Testis (tissue), 3 donors: ENCODE data around the gene SLC7A7. TPM values are rescaled to one million over a fixed set of nuclear protein-coding genes. Genes with fewer than 3 reads are reported as not detected.
A peak's percentile ranks its signal among the peaks of the same experiment; 100 is the strongest.
"Not testable (repeated sequence)": the region's sequence is repeated elsewhere in the genome, so short reads cannot be mapped to it uniquely, and the experiment has no call there.

Experiments used
- DNase-seq: peaks from one replicate; pipeline ENCODE4 v3.0.0-alpha.2; 2019
- H3K27ac ChIP-seq, 2 donors: fragments of 200-600 bp; sonication (generic); one replicate each; pipeline ENCODE4 v1.5.1; 2019
- H3K27me3 ChIP-seq: fragments of 200-600 bp; sonication (generic); one replicate; pipeline ENCODE4 v1.5.1; 2019
- H3K36me3 ChIP-seq: fragments of 200-600 bp; sonication (generic); one replicate; pipeline ENCODE4 v1.5.1; 2017; ENCODE audit warnings: low read depth; ENCODE audit errors: missing control alignments
- H3K4me1 ChIP-seq: fragments of 200-600 bp; sonication (generic); one replicate; pipeline ENCODE4 v1.5.1; 2019
- H3K4me3 ChIP-seq, 2 donors: fragments of 200-600 bp; sonication (generic); one replicate each; pipeline ENCODE4 v1.5.1; 2017 to 2019
- H3K9me3 ChIP-seq: fragments of 200-600 bp; sonication (generic); one replicate; pipeline ENCODE4 v1.5.1; 2017
- POLR2A ChIP-seq: fragments of 450-650 bp; IDR thresholded peaks from one replicate; pipeline ENCODE4 v1.6.1; 2017; ENCODE audit warnings: antibody characterized with exemption, mild to moderate bottlenecking, moderate library complexity
- WGBS, 2 donors: methylation state at CpG; one replicate each; pipeline ENCODE4 v1.1.5; 2018; 5-methylcytosine and 5-hydroxymethylcytosine counted together
- intact Hi-C: fragments of 100-400 bp; cut with DNase I; formaldehyde crosslinking; loops from one replicate; pipeline ENCODE4 v1.15.1; 2023; ENCODE audit warnings: low total_unique reads
- polyA plus RNA-seq: library from polyadenylated mRNA; stranded (reverse); fragments of 350-450 nt; fragmentation: Illumina TruSeq; extraction: RNeasy Lipid Tissue Mini Kit (QIAGEN cat#74804); gene quantifications from one replicate; pipeline ENCODE4 v1.2.3, GENCODE V29; 2014; ENCODE audit warnings: low read depth, low replicate concordance; ENCODE audit not compliant: insufficient read depth
- total RNA-seq, 2 donors: library from RNA; depleted of rRNA; stranded (reverse); fragments of >200 nt; gene quantifications; one replicate each; pipeline ENCODE4 v1.2.3, GENCODE V29; 2016
- TF ChIP-seq, protein P1 (sequence below), 3 experiments: fragments of 450-650 bp in 2 of 3; fragments of 200-600 bp in 1 of 3; sonication (generic) in 1 of 3; IDR thresholded peaks; one replicate each; pipeline ENCODE4 v1.5.1; 2016 to 2019; ENCODE audit warnings: antibody characterized with exemption in 3 of 3, mild to moderate bottlenecking in 2 of 3, moderate library complexity in 1 of 3

Gene SLC7A7
- total and polyA plus RNA-seq, 3 donors from 2014 or later = 22.2 to 77.1 (median 34.7) TPM

DNA sequence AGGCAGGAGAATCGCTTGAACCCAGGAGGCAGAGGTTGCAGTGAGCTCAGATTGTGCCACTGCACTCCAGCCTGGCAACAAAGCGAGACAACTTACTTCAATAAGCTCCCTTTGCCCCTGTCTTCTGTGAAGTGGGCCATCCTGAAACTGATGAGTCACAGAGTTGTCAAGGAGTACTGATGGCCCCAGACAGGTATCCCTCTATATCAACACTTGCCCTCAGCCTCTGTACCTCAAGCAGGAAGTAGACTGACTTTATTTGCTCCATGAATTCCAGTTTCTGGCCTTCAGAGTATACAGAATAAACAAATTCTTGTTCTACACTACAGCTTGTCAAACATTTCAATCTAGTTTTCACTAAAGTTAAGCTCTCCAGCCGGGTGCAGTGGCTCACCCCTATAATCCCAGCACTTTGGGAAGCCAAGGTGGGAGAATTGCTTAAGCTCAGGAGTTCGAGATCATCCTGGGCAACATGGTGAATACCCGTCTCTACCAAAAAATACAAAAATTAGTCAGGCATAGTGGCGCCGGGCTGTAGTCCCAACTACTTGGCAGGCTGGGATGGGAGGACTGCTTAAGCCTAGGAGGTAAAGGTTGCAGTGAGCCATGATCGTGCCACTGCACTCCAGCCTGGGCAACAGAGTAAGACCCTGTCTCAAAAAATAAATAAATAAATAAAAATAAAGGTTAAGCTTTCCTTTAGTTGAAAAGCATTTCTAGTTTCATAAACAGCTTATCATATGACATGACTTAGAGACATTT lies 39.9 kb upstream of the SLC7A7 start:
- Histone ChIP-seq H3K4me3 (no peak overlapping the region), H3K4me1 (peaks cover 11% of the 10 kb centered on the region), H3K27ac (no peak overlapping the region), H3K9me3 (no peaks in the 10 kb centered on the region), H3K36me3 (no peaks in the 10 kb centered on the region), H3K27me3 (no peaks in the 10 kb centered on the region)
- WGBS, 2 donors = 93 to 95% methylated on average over 8 of the region's 8 CpGs
- no peak for TF ChIP-seq POLR2A
- TF ChIP-seq, protein P1, sequence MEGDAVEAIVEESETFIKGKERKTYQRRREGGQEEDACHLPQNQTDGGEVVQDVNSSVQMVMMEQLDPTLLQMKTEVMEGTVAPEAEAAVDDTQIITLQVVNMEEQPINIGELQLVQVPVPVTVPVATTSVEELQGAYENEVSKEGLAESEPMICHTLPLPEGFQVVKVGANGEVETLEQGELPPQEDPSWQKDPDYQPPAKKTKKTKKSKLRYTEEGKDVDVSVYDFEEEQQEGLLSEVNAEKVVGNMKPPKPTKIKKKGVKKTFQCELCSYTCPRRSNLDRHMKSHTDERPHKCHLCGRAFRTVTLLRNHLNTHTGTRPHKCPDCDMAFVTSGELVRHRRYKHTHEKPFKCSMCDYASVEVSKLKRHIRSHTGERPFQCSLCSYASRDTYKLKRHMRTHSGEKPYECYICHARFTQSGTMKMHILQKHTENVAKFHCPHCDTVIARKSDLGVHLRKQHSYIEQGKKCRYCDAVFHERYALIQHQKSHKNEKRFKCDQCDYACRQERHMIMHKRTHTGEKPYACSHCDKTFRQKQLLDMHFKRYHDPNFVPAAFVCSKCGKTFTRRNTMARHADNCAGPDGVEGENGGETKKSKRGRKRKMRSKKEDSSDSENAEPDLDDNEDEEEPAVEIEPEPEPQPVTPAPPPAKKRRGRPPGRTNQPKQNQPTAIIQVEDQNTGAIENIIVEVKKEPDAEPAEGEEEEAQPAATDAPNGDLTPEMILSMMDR (IDR thresholded peaks at IDR 0.05) = no peak
- intact Hi-C loops = loop anchor here (10.0 kb wide), 1 partner anchor 290 kb away; no protein-coding TSS in a partner anchor
- DNase-seq = no peak

DNA sequence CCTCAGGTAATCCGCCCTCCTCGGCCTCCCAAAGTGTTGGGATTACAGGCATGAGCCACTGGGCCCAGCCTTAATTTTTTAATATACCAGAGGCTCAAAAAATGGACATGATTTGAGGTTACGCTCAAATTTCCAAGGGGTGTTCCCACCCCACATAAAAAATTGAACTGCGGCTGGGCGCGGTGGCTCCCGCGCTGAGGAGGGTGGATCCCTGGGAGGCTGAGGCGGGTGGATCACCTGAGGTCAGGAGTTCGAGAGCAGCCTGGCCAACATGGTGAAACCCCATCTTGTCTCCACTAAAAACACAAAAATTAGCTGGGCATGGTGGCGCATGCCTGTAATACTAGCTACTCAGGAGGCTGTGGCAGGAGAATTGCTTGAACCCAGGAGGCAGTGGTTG lies 39.1 kb upstream of the SLC7A7 start:
- H3K27me3 ChIP-seq, H3K36me3 ChIP-seq, H3K4me3 ChIP-seq, DNase-seq, H3K9me3 ChIP-seq, H3K27ac ChIP-seq: not testable (repeated sequence)
- 91 to 96% methylated on average over 11 of the region's 11 CpGs for WGBS, 2 donors
- H3K4me1 ChIP-seq = peaks cover 17% of the 10 kb centered on the region
- intact Hi-C loops = loop anchor here (10.0 kb wide), 1 partner anchor 289 kb away; no protein-coding TSS in a partner anchor

DNA sequence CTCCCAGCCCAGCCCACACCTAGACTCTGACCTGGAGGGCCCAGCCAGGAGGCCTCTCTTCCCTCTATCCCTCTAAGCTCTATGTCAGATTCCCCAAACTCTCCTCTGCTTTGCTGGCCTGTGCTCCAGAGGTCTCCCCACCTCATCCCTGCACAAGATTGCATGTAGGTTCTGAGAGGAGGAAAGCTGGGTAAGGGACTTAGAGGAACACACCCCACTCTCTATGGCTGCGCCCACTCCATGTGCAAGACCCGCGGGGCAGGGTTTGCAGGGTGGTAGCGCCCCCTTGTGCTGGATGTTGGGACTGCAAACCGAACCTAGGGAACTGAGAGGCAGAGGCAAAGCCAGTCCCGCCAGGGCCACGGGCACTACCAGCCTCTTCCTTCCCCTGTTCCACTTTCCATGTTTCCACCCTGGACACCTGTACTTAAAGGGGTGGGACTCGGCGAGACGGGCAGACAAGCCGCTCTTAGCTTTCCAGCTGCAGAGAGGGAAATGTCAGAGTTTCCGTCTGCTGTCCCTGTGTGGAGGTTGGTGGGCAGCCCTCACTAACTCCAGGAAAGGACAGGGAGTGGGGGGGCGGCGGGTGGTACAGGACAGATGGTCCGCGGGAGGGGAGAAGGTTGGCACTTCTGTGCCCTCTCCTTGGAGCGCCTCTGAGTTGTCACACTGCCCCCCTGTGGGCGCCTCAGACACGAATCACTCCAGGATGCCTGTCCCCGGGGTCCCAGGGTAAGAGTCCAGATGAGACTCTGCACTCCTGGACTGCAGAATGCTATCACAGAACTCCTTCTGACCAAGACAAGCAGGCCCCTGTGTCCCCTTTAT lies 37.9 kb upstream of the SLC7A7 start:
- DNase-seq = peak; percentile 94
- intact Hi-C loops = loop anchor here (10.0 kb wide), 1 partner anchor 288 kb away; no protein-coding TSS in a partner anchor
- 0 to 3% methylated on average over 3 to 20 of the region's 20 CpGs for WGBS, 2 donors
- TF ChIP-seq, protein P1 (IDR thresholded peaks at IDR 0.05) = peak; percentile 88 to 93 (median 90)
- no peak for TF ChIP-seq POLR2A
- Histone ChIP-seq H3K9me3 (no peaks in the 10 kb centered on the region), H3K27me3 (no peaks in the 10 kb centered on the region), H3K36me3 (no peaks in the 10 kb centered on the region), H3K4me3 (peak overlapping the region; percentile 21 to 32), H3K27ac (no peak overlapping the region), H3K4me1 (peaks cover 22% of the 10 kb centered on the region)

DNA sequence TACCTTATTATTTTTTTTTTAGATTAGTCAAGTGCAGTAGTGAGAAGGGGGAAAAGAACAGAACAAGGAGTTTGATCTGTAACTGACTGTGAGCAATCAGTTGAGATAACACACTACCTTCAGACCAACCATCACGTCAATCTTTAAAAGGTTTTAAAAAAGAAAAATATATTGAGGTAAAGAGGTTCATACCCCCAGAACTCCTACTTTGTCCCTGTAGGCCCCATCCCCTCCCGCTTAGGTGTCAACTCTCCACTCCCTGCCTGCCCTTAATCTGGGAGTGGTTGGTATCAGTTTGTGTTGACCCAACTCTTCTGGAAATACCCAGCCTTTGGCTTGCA lies 37.3 kb upstream of the SLC7A7 start:
- WGBS, 2 donors = 80 to 81% methylated on average over 2 of the region's 2 CpGs
- intact Hi-C loops = loop anchor here (10.0 kb wide), 1 partner anchor 288 kb away; no protein-coding TSS in a partner anchor
- Histone ChIP-seq H3K27me3 (no peaks in the 10 kb centered on the region), H3K9me3 (no peaks in the 10 kb centered on the region), H3K27ac (no peak overlapping the region), H3K36me3 (no peaks in the 10 kb centered on the region), H3K4me1 (peaks cover 28% of the 10 kb centered on the region), H3K4me3 (no peak overlapping the region)
- DNase-seq = no peak
- no peak for TF ChIP-seq POLR2A
- TF ChIP-seq, protein P1 (IDR thresholded peaks at IDR 0.05) = no peak

DNA sequence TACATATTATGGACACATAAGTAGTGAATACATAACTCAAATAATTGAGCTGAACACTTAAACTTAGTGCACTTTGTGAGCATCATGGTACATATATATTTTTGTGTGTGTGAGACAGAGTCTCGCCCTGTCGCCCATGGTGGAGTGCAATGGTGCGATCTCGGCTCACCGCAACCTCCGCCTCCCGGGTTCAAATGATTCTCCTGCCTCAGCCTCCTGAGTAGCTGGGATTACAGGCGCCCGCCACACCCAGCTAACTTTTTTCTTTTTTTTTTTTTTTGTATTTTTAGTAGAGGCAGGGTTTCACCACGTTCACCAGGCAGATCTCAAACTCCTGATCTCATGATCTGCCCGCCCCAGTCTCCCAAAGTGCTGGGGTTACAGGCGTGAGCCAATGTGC lies 36.9 kb upstream of the SLC7A7 start:
- H3K9me3 ChIP-seq = not testable (repeated sequence)

More for the DNA sequence above, 36.9 kb upstream of the SLC7A7 start:
- H3K4me3 ChIP-seq, H3K36me3 ChIP-seq, H3K27me3 ChIP-seq, H3K27ac ChIP-seq, DNase-seq: not testable (repeated sequence)
- 80 to 85% methylated on average over 12 of the region's 12 CpGs for WGBS, 2 donors
- intact Hi-C loops = loop anchor here (10.0 kb wide), 1 partner anchor 287 kb away; no protein-coding TSS in a partner anchor
- peaks cover 31% of the 10 kb centered on the region for H3K4me1 ChIP-seq
